GM12801 (cell line): ENCODE data around the gene BRICD5.

Source experiments
- CTCF ChIP-seq: IDR thresholded peaks from one replicate; pipeline ENCODE4 v1.5.1; 2011; ENCODE audit warnings: control low read depth; ENCODE audit not compliant: insufficient read length; ENCODE audit errors: extremely low read depth

The BRICD5 gene

GRCh38 chr16:2210386-2211365, at the start of gene BRICD5:
Gene BRICD5 (minus strand): TSS chr16:2210863. CDS start chr16:2210833, 30 bp downstream.
- TF ChIP-seq CTCF: no peak

GRCh38 chr16:2260250-2260649, 49.6 kb upstream of the BRICD5 start:
- TF ChIP-seq CTCF: no peak

GRCh38 chr16:2257726-2258125, 47.1 kb upstream of the BRICD5 start:
- TF ChIP-seq CTCF: no peak

- no peak for TF ChIP-seq CTCF
These were observed 46.0 kb upstream of the BRICD5 start for GRCh38 chr16:2256531-2257140.

- TF ChIP-seq CTCF: no peak
These were observed 42.6 kb upstream of the BRICD5 start for GRCh38 chr16:2253293-2253692.

- TF ChIP-seq CTCF: no peak
These were observed 42.1 kb upstream of the BRICD5 start for GRCh38 chr16:2252806-2253148.

GRCh38 chr16:2251296-2252111, 40.8 kb upstream of the BRICD5 start, which contains the start of gene ECI1:
Gene ECI1 (minus strand): TSS chr16:2251587. CDS start chr16:2251566, 21 bp downstream.
- no peak for TF ChIP-seq CTCF
